Ovary (tissue), 9 donors: ENCODE results near the gene RNF34. TPM values are rescaled to one million over a fixed set of nuclear protein-coding genes. Genes with fewer than 3 reads are reported as not detected.

ENCODE experiments used
- DNase-seq, 5 donors: peaks; one replicate each; pipeline ENCODE4 v3.0.0-alpha.2; 2019 to 2020
- H3K27ac ChIP-seq, 2 donors: fragments of 200-600 bp; one replicate each; pipeline versions ENCODE4 v1.5.1 to v1.8.0; 2019 to 2022
- H3K27me3 ChIP-seq: fragments of 200-600 bp; one replicate; pipeline ENCODE4 v1.8.0; 2022
- H3K36me3 ChIP-seq: fragments of 200-600 bp; sonication (generic); one replicate; pipeline ENCODE4 v1.5.1; 2019
- H3K4me1 ChIP-seq: one replicate; pipeline ENCODE4 v1.8.1; 2013; ENCODE audit warnings: mild to moderate bottlenecking, moderate library complexity; ENCODE audit not compliant: insufficient read depth
- H3K4me3 ChIP-seq: fragments of 200-600 bp; sonication (generic); one replicate; pipeline ENCODE4 v1.5.1; 2017
- H3K9me3 ChIP-seq, 2 donors: fragments of 200-600 bp in 1 of 2; sonication (generic) in 1 of 2; one replicate each; pipeline versions ENCODE4 v1.5.1 to v1.8.1; 2013 to 2019; ENCODE audit warnings: mild to moderate bottlenecking in 1 of 2, moderate library complexity in 1 of 2
- EP300 ChIP-seq: sonication (generic); formaldehyde crosslinking; IDR thresholded peaks from one replicate; pipeline ENCODE4 v1.6.1; 2017; ENCODE audit warnings: antibody characterized with exemption
- POLR2A ChIP-seq: fragments of 450-650 bp; IDR thresholded peaks from one replicate; pipeline ENCODE4 v1.6.1; 2017; ENCODE audit warnings: antibody characterized with exemption, mild to moderate bottlenecking, moderate library complexity
- WGBS, 3 donors: extraction: QIAGEN DNeasy Blood & Tissue Kit in 1 of 3; methylation state at CpG; one replicate each; pipeline versions ENCODE4 v1.1.5 to v1.1.7; 2013 to 2017; 5-methylcytosine and 5-hydroxymethylcytosine counted together
- intact Hi-C, 4 donors: fragments of 100-400 bp; cut with DNase I; formaldehyde crosslinking; loops; one replicate each; pipeline versions ENCODE4 v1.11.0 to v1.15.1; 2022 to 2023
- polyA plus RNA-seq, 2 donors: library from polyadenylated mRNA; stranded (reverse); fragments of 200-250 nt in 1 of 2; fragments of 350-450 nt in 1 of 2; fragmentation: Illumina TruSeq in 1 of 2; extraction: RNeasy Lipid Tissue Mini Kit (QIAGEN cat#74804) in 1 of 2; gene quantifications; one replicate each; pipeline ENCODE4 v1.2.3, GENCODE V29; 2013 to 2014
- total RNA-seq, 7 donors: library from RNA; depleted of rRNA in 2 of 7; stranded (reverse); fragments of >200 nt in 2 of 7; fragmentation: NEBNext Ultra II Directional in 3 of 7; extraction: Animal tissue kit (Norgen Biotek cat#: 25700) in 3 of 7; gene quantifications; one replicate each; pipeline versions ENCODE4 v1.1.0 to v1.2.4, GENCODE V29; 2016 to 2023
- TF ChIP-seq, protein P1 (sequence below), 3 donors: fragments of 450-650 bp in 2 of 3; fragments of 200-600 bp in 1 of 3; IDR thresholded peaks; one replicate each; pipeline versions ENCODE4 v1.5.1 to v1.8.0; 2016 to 2022; ENCODE audit warnings: antibody characterized with exemption in 3 of 3, mild to moderate bottlenecking in 1 of 3
- donor health status: DM: no; HTN: no; CAD: no; lungs with moderate emphysema.
- donor health status: DM: no; HTN: no; CAD: no.
- donor health status: Bipolar disorder and iron deficiency.
- donor health status: DM: yes; HTN: yes; CAD: no.
- donor health status: DM: no; HTN: no; CAD: no.
- donor health status: DM: yes; HTN: yes; CAD: no.

The RNF34 gene
- total and polyA plus RNA-seq, 9 donors, result 17.3 to 39.8 (median 27.5) TPM

DNA sequence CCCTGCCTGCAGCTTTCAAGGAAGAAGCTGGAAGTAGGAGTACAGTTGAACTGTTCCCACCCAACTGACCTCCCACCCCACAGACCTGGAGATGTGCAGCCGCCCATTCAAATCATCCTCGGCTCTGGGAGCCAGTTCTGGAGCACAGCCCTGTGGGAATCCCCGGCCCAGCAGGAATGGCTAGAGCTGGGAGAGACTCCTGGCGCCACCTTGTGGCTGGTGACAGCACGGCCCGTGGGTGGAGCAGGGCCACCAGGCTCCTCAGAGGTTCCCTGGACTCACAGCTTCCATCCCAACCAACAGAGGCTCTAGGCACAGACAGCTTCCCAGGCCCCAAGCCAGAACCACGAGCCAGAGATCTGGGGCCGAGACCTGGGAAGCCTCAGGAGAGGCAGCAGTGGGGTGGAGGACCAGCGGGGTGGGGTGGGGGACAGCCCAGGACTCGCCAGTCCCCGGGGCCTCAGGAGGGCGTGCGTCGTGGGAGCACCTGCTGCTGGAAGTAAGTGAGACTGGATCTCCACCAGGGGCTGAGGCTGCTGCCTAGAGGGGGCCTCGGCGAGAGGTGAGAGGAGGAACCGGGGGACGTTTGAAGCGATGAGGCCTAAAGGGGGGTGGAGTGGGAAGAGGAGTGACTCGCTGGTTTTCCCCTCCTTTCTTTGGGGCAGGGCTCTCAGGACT is 43.4 kb downstream of the RNF34 start:
- intact Hi-C loops, result loop anchor here in 2 of 4 donors (2.0 to 10.0 kb wide), 2 partner anchors 31 to 109 kb away; no protein-coding TSS in a partner anchor
- Histone ChIP-seq H3K36me3 (no peaks in the 10 kb centered on the region), H3K4me1 (peaks cover 4% of the 10 kb centered on the region), H3K9me3 (no peaks in the 10 kb centered on the region), H3K4me3 (no peak overlapping the region), H3K27me3 (no peaks in the 10 kb centered on the region), H3K27ac (no peak overlapping the region)
- TF ChIP-seq, protein P1, sequence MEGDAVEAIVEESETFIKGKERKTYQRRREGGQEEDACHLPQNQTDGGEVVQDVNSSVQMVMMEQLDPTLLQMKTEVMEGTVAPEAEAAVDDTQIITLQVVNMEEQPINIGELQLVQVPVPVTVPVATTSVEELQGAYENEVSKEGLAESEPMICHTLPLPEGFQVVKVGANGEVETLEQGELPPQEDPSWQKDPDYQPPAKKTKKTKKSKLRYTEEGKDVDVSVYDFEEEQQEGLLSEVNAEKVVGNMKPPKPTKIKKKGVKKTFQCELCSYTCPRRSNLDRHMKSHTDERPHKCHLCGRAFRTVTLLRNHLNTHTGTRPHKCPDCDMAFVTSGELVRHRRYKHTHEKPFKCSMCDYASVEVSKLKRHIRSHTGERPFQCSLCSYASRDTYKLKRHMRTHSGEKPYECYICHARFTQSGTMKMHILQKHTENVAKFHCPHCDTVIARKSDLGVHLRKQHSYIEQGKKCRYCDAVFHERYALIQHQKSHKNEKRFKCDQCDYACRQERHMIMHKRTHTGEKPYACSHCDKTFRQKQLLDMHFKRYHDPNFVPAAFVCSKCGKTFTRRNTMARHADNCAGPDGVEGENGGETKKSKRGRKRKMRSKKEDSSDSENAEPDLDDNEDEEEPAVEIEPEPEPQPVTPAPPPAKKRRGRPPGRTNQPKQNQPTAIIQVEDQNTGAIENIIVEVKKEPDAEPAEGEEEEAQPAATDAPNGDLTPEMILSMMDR (IDR thresholded peaks at IDR 0.05), result peak; percentile 49 to 67 (median 50)
- TF ChIP-seq POLR2A, result no peak
- peak; percentile 69 to 87 (median 80) for DNase-seq
- WGBS, 3 donors, result 50 to 54% (median 54%) methylated on average over 20 of the region's 20 CpGs

DNA sequence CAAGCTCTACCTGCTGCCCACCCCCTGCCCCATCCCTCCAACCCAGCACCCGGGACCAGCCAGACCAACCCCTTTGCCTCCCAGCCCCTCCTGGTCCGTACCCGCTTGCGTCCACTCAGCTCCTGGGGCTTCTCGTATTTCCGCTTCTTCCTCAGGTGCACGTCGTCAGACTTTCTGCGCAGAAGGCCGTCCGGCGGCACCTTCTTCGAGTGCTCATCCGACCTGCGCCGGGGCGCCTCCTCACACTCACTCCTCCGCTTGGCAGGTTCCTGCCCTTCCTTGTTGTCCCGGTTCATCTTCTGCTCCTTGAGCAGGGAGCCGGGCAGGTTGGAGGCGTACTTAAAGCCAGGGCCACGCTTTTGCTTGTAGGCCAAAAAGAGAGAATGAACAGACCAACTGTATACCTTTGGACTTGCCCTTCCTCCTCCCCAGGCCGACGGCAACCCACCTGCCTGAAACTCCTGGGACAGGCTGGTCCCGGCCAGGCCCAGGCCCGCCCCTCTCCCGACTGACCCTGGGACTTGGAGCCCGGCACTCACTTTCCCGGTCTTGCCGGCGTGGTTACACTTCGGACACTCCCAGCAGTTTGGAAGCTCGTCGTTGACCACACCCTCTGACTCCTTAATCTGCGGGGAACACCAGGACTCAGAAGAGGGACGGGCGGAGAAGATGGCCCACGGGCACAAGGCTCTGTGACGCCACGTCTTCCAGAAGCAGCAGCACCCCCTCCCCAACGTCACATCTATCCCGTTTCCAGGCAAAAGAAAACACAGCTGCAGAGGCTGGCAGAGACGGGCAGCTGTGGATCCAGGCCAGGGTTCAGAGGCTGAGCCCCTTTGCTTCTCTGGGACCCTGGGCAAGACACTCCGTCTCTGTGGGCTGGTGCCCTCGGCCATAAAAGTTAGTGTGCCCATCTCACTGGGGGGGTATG is 44.3 kb downstream of the RNF34 start:
- no peak overlapping the region for H3K4me3 ChIP-seq
- no peaks in the 10 kb centered on the region for H3K36me3 ChIP-seq
- TF ChIP-seq EP300, result no peak
- no peak for TF ChIP-seq POLR2A
- TF ChIP-seq, protein P1 (IDR thresholded peaks at IDR 0.05), result no peak
- intact Hi-C loops, result loop anchor here in 2 of 4 donors (2.0 to 10.0 kb wide), 2 partner anchors 31 to 109 kb away; no protein-coding TSS in a partner anchor
- H3K4me1 ChIP-seq, result peaks cover 7% of the 10 kb centered on the region
- no peaks in the 10 kb centered on the region for H3K27me3 ChIP-seq
- H3K9me3 ChIP-seq, result no peaks in the 10 kb centered on the region
- DNase-seq, result no peak
- H3K27ac ChIP-seq, result no peak overlapping the region
- 82 to 92% (median 88%) methylated on average over 45 of the region's 45 CpGs for WGBS, 3 donors

GRCh38 chr12:121444842-121445202 is 44.9 kb downstream of the RNF34 start:
- intact Hi-C loops, result loop anchor here in 1 of 4 donors (10.0 kb wide), 1 partner anchor 110 kb away; no protein-coding TSS in a partner anchor
- no peak for DNase-seq
- Histone ChIP-seq H3K36me3 (no peaks in the 10 kb centered on the region), H3K27ac (no peak overlapping the region), H3K4me1 (peaks cover 7% of the 10 kb centered on the region), H3K9me3 (no peaks in the 10 kb centered on the region), H3K4me3 (no peak overlapping the region), H3K27me3 (no peaks in the 10 kb centered on the region)
- TF ChIP-seq, protein P1 (IDR thresholded peaks at IDR 0.05), result no peak
- TF ChIP-seq POLR2A (no peak), EP300 (no peak)
- 78 to 96% (median 90%) methylated on average over 4 of the region's 4 CpGs for WGBS, 3 donors

GRCh38 chr12:121446750-121447149 is 46.8 kb downstream of the RNF34 start:
- intact Hi-C loops, result loop anchor here in 1 of 4 donors (10.0 kb wide), 1 partner anchor 112 kb away; no protein-coding TSS in a partner anchor
- Histone ChIP-seq H3K4me3 (no peak overlapping the region), H3K4me1 (peaks cover 7% of the 10 kb centered on the region), H3K9me3 (no peaks in the 10 kb centered on the region), H3K27me3 (no peaks in the 10 kb centered on the region), H3K36me3 (no peaks in the 10 kb centered on the region), H3K27ac (no peak overlapping the region)
- TF ChIP-seq POLR2A (no peak), EP300 (no peak)
- TF ChIP-seq, protein P1 (IDR thresholded peaks at IDR 0.05), result no peak
- no peak for DNase-seq
- 35 to 62% (median 53%) methylated on average over 3 of the region's 3 CpGs for WGBS, 3 donors
